SHP77 (cell line): ENCODE measurements around the gene PIEZO2.

ENCODE experiments used
- DNase-seq, 2 experiments: peaks; one replicate each; lab custom pipeline; 2025; lab: John Stamatoyannopoulos, UW

The PIEZO2 gene

GRCh38 chr18:10843565-10843964, 305.8 kb downstream of the PIEZO2 start:
- no peak for DNase-seq

GRCh38 chr18:10842861-10843260, 306.5 kb downstream of the PIEZO2 start:
- DNase-seq = no peak

GRCh38 chr18:10842371-10842770, 307.0 kb downstream of the PIEZO2 start:
- DNase-seq = no peak

GRCh38 chr18:10841203-10841602, 308.2 kb downstream of the PIEZO2 start:
- DNase-seq = no peak

- no peak for DNase-seq
These were observed 308.6 kb downstream of the PIEZO2 start for GRCh38 chr18:10840743-10841142.

- DNase-seq = no peak
These were observed 309.9 kb downstream of the PIEZO2 start for GRCh38 chr18:10839421-10839820.

GRCh38 chr18:10838553-10838952, 310.8 kb downstream of the PIEZO2 start:
- no peak for DNase-seq

- no peak for DNase-seq
These were observed 315.1 kb downstream of the PIEZO2 start for GRCh38 chr18:10834128-10834815.

- DNase-seq = no peak
These were observed 315.7 kb downstream of the PIEZO2 start for GRCh38 chr18:10833656-10834055.

- no peak for DNase-seq
These were observed 323.0 kb downstream of the PIEZO2 start for GRCh38 chr18:10826400-10826799.

- DNase-seq = no peak
These were observed 326.9 kb downstream of the PIEZO2 start for GRCh38 chr18:10822456-10822855.

GRCh38 chr18:10820681-10821080, 328.7 kb downstream of the PIEZO2 start:
- no peak for DNase-seq

- DNase-seq = no peak
These were observed 335.0 kb downstream of the PIEZO2 start for GRCh38 chr18:10814336-10814735.

GRCh38 chr18:10805587-10806118, 343.7 kb downstream of the PIEZO2 start:
- DNase-seq = no peak

GRCh38 chr18:10804126-10804525, 345.2 kb downstream of the PIEZO2 start:
- DNase-seq = no peak

GRCh38 chr18:10798727-10799550, 350.4 kb downstream of the PIEZO2 start:
- DNase-seq = no peak

GRCh38 chr18:10797896-10798295, 351.5 kb downstream of the PIEZO2 start:
- DNase-seq = no peak

GRCh38 chr18:10794771-10795170, 354.6 kb downstream of the PIEZO2 start:
- no peak for DNase-seq

GRCh38 chr18:10793730-10794370, 355.5 kb downstream of the PIEZO2 start:
- no peak for DNase-seq

GRCh38 chr18:10792181-10792580, 357.2 kb downstream of the PIEZO2 start:
- DNase-seq = no peak

GRCh38 chr18:10791169-10791831, 358.1 kb downstream of the PIEZO2 start:
- no peak for DNase-seq

GRCh38 chr18:10789180-10789579, 360.2 kb downstream of the PIEZO2 start:
- DNase-seq = no peak
